GM19043 (cell line): Measurements from ENCODE around the gene TMLHE.
"Not testable (repeated sequence)": the region's sequence is repeated elsewhere in the genome, so short reads cannot be mapped to it uniquely, and the experiment has no call there.

Experiments used
- ATAC-seq: cut with Tn5 transposase; IDR thresholded peaks from one replicate; pipeline ENCODE4 v1.9.1; 2021; ENCODE audit warnings: low read depth; ENCODE audit not compliant: unreplicated experiment

Gene TMLHE

DNA sequence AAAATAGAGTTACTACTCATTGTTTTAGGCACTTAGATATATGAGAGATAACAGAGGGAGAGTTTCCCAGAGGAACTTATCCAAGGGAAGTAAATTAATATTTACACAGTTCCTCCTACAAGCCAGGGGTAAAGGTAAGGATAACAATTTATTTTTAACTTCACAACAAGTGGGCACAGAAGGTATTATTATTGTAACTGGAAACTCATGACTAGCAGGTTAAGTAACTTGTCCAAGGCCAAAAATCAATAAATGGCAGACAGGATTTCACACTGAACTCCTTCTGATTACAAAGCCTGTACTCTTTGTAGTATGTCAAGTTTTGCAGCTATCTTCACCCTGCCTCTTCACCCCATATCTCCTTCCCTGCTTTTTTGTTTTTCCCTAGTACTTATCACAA, 107.5 kb downstream of the TMLHE start:
- ATAC-seq, result no peak

DNA sequence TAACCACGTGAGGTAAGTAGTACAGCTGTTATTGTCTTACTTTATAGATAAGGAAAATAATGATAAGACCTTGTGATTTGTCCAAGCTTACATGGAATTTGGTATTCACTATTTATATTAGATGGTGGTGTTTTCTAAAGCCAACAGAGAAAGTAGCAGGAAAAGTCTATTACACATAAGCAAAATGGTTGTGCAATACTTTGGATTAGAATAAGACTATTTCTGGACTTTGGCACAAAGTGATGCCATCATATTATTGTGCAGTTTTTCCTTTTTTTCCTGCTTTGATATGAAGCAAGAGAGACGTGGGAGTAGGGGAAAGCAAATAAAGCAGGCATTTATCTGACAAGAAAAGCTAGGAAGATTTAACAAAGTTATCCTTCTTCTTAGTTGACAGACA, 117.6 kb downstream of the TMLHE start:
- ATAC-seq, result not testable (repeated sequence)

- not testable (repeated sequence) for ATAC-seq
Measured at GRCh38 chrX:155491421-155491820, 121.3 kb downstream of the TMLHE start.

DNA sequence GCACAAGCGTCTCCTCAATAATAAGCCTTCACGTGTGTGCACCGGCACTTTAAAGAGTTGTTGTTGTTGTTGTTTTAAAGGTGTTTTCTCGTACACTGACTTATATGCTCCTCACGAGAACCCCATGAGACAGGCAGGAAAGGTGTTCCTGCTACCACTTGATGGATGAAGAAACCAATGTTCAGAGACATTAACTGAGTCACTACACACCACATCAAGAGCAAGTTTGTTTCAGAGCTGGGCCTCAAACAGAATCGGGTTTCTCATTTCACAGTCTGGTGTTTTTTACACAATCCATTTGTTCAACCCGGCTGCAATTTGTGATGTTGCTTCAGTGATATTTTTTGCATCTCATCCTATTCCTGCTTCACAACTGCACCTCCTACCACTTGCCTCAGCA, 135.6 kb downstream of the TMLHE start:
- ATAC-seq, result not testable (repeated sequence)

GRCh38 chrX:155466269-155466938, 146.3 kb downstream of the TMLHE start:
- peak; percentile 61 for ATAC-seq

GRCh38 chrX:155460501-155460900, 152.3 kb downstream of the TMLHE start:
- not testable (repeated sequence) for ATAC-seq

DNA sequence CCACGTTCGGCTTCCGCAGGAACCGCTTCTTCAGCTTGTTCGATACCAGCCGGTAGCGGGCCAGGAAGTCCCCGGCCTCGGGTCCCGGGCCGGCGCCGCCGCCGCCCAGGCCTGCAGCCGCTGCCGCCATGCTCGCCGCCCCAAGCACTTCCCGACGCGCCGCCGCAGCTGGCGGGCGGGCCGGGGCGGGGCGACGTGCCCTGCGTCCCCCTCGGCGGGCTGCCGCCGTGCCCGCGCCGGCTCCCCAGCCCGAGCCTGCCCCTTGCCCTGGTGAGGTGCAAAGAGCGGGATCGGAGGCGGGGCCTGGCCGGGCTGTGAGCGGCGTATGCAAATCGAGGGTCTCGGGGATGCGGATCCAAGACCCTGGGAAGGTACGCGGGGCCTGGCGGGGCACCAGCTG, 154.3 kb downstream of the TMLHE start, which contains the start of gene F8A3:
Gene F8A3 (minus strand): TSS at position 150 of the 400 bp plus-strand sequence. CDS start 20 bp downstream, at position 130.
- ATAC-seq, result peak; percentile 65

GRCh38 chrX:155457761-155458447, 154.8 kb downstream of the TMLHE start:
- ATAC-seq, result peak; percentile 47

GRCh38 chrX:155441097-155441496, 171.7 kb downstream of the TMLHE start:
- no peak for ATAC-seq
